ENCODE results near the gene TYRO3. TPM values are rescaled to one million over a fixed set of nuclear protein-coding genes. Genes with fewer than 3 reads are reported as not detected.

TYRO3 gene
- total RNA-seq, 2 donors from 2014 or later = 4.1 to 8.5 TPM

- no peak for TF ChIP-seq CTCF (IDR thresholded peaks at IDR 0.05)
- peak overlapping the region; percentile 46 to 65 for H3K4me3 ChIP-seq
- H3K4me1 ChIP-seq = peaks cover 0 to 14% of the 10 kb centered on the region in 2 donors
- no peak for DNase-seq (ENCODE audit: low spot score)
- H3K27me3 ChIP-seq = no peaks in the 10 kb centered on the region
- peak overlapping the region; percentile 76 to 82 for H3K27ac ChIP-seq
- peaks cover 0 to 8% of the 10 kb centered on the region in 2 donors for H3K9me3 ChIP-seq
- no peaks in the 10 kb centered on the region for H3K36me3 ChIP-seq
Observed at GRCh38 chr15:41620536-41621199, 61.7 kb downstream of the TYRO3 start.

- Histone ChIP-seq H3K27me3 (no peaks in the 10 kb centered on the region), H3K9me3 (peaks cover 0 to 8% of the 10 kb centered on the region in 2 donors), H3K36me3 (no peaks in the 10 kb centered on the region), H3K4me1 (peaks cover 0 to 14% of the 10 kb centered on the region in 2 donors), H3K27ac (peak overlapping the region; percentile 76 to 82), H3K4me3 (peak overlapping the region; percentile 46 to 65)
- DNase-seq (ENCODE audit: low spot score) = peak; percentile 78
- TF ChIP-seq CTCF (IDR thresholded peaks at IDR 0.05) = no peak
Observed at GRCh38 chr15:41621200-41622193, 62.5 kb downstream of the TYRO3 start.

- H3K27ac ChIP-seq = no peak overlapping the region
- no peaks in the 10 kb centered on the region for H3K27me3 ChIP-seq
- H3K4me1 ChIP-seq = peaks cover 0 to 14% of the 10 kb centered on the region in 2 donors
- no peak overlapping the region for H3K4me3 ChIP-seq
- TF ChIP-seq CTCF (IDR thresholded peaks at IDR 0.05) = no peak
- H3K9me3 ChIP-seq = peaks cover 0 to 1% of the 10 kb centered on the region in 2 donors
- H3K36me3 ChIP-seq = no peaks in the 10 kb centered on the region
- DNase-seq (ENCODE audit: low spot score) = no peak
Observed at GRCh38 chr15:41622901-41623300, 63.9 kb downstream of the TYRO3 start.

- H3K9me3 ChIP-seq = no peaks in the 10 kb centered on the region
- H3K36me3 ChIP-seq = no peaks in the 10 kb centered on the region
- no peaks in the 10 kb centered on the region for H3K27me3 ChIP-seq
- TF ChIP-seq CTCF (IDR thresholded peaks at IDR 0.05) = no peak
- no peak overlapping the region for H3K4me3 ChIP-seq
- H3K4me1 ChIP-seq = peaks cover 0 to 15% of the 10 kb centered on the region in 2 donors
- H3K27ac ChIP-seq = no peak overlapping the region
- no peak for DNase-seq (ENCODE audit: low spot score)
Observed at GRCh38 chr15:41627203-41627602, 68.2 kb downstream of the TYRO3 start.

- no peaks in the 10 kb centered on the region for H3K36me3 ChIP-seq
- H3K4me1 ChIP-seq = peaks cover 0 to 23% of the 10 kb centered on the region in 2 donors
- no peak for DNase-seq (ENCODE audit: low spot score)
- no peak overlapping the region for H3K4me3 ChIP-seq
- TF ChIP-seq CTCF (IDR thresholded peaks at IDR 0.05) = no peak
- no peak overlapping the region for H3K27ac ChIP-seq
- no peaks in the 10 kb centered on the region for H3K9me3 ChIP-seq
- H3K27me3 ChIP-seq = no peaks in the 10 kb centered on the region
Observed at GRCh38 chr15:41629463-41629862, 70.5 kb downstream of the TYRO3 start.
